ENCODE measurements around the gene CYTH2.

Gene CYTH2

GRCh38 chr19:48502350-48503018 is 33.3 kb downstream of the CYTH2 start (continued):
- TF ChIP-seq REPIN1 (tag by site-specific recombination; IDR thresholded peaks at IDR 0.05; ENCODE audit: low read depth) (no peak), GLIS2 (tag by site-specific recombination; IDR thresholded peaks at IDR 0.05) (peak; percentile 87), ZNF544 (tag by site-specific recombination; IDR thresholded peaks at IDR 0.05) (no peak), TSHZ1 (tag by site-specific recombination; IDR thresholded peaks at IDR 0.05; ENCODE audit: borderline replicate concordance) (no peak), ZNF155 (tag by site-specific recombination; IDR thresholded peaks at IDR 0.05) (no peak), ZNF626 (tag by site-specific recombination; IDR thresholded peaks at IDR 0.05) (no peak), SALL2 (tag by site-specific recombination; IDR thresholded peaks at IDR 0.05; ENCODE audit: borderline replicate concordance) (no peak), YY1 (tag by site-specific recombination; IDR thresholded peaks at IDR 0.05) (no peak), ZNF654 (tag by site-specific recombination; IDR thresholded peaks at IDR 0.05; ENCODE audit: low read depth) (no peak), ZNF600 (tag by site-specific recombination; IDR thresholded peaks at IDR 0.05) (no peak), ZEB2 (tag by site-specific recombination; IDR thresholded peaks at IDR 0.05) (0 out of 2 replicates have a peak, but pooled peaks have one; percentile 13), ZNF610 (tag by site-specific recombination; IDR thresholded peaks at IDR 0.05; ENCODE audit: borderline replicate concordance) (no peak), ZNF830 (tag by site-specific recombination; IDR thresholded peaks at IDR 0.05; ENCODE audit: low read depth) (no peak), ZFP37 (tag by site-specific recombination; IDR thresholded peaks at IDR 0.05) (no peak), TRIM28 (IDR thresholded peaks at IDR 0.05; ENCODE audit: borderline replicate concordance, low read length) (no peak), ZNF785 (tag by site-specific recombination; IDR thresholded peaks at IDR 0.05) (no peak), ZNF138 (tag by site-specific recombination; IDR thresholded peaks at IDR 0.05; ENCODE audit: borderline replicate concordance) (no peak), ZNF202 (tag by site-specific recombination; IDR thresholded peaks at IDR 0.05; ENCODE audit: borderline replicate concordance) (no peak), ZNF16 (tag by site-specific recombination; IDR thresholded peaks at IDR 0.05; ENCODE audit: low read depth) (no peak), HIC1 (tag by site-specific recombination; IDR thresholded peaks at IDR 0.05) (no peak), ZBTB10 (tag by site-specific recombination; IDR thresholded peaks at IDR 0.05) (no peak), ZNF747 (tag by site-specific recombination; IDR thresholded peaks at IDR 0.05) (no peak), TCF7L2 (IDR thresholded peaks at IDR 0.05; ENCODE audit: borderline replicate concordance, low read depth, low read length) (no peak), ZFHX2 (tag by site-specific recombination; conservative IDR thresholded peaks at IDR 0.05) (peak; percentile 27), ZNF704 (tag by site-specific recombination; IDR thresholded peaks at IDR 0.05) (no peak), SCRT1 (tag by site-specific recombination; IDR thresholded peaks at IDR 0.05; ENCODE audit: borderline replicate concordance) (peak; percentile 92), ZNF248 (tag by site-specific recombination; IDR thresholded peaks at IDR 0.05) (no peak), ZNF513 (tag by site-specific recombination; IDR thresholded peaks at IDR 0.05) (peak; percentile 59; the same call in 1 of the 2 replicates)

All from HEK293 (cell line).